K562 (cell line): ENCODE data around the gene CC2D2B. TPM values are rescaled to one million over a fixed set of nuclear protein-coding genes. Genes with fewer than 3 reads are reported as not detected.

Experiments
- ATAC-seq: fragments of 200-7000 bp; cut with Tn5 transposase; 3 replicates; pipeline ENCODE4 v1.9.1; 2020; ENCODE audit warnings: moderate library complexity
- BruUV-seq: library from RNA; stranded (reverse); fragments of 400-500 nt; replicated peaks from 2 replicates; lab custom pipeline; 2021; lab: Mats Ljungman, UMichigan
- CTCF ChIA-PET: fragments of 300-600 bp; formaldehyde crosslinking; extraction: SDS; loops from one replicate; lab custom pipeline; 2021; ENCODE audit warnings: low intra/inter-chr PET ratio; lab: Yijun Ruan, JAX
- POLR2A ChIA-PET: fragments of 300-600, 350-650 bp; sonication (Branson Sonifier 250); formaldehyde crosslinking; extraction: SDS; loops from one replicate; lab custom pipeline; 2021; ENCODE audit warnings: antibody characterized with exemption, inconsistent platforms; lab: Yijun Ruan, JAX
- DNase-seq, 4 experiments: peaks; one replicate each; pipeline versions ENCODE4 v3.0.0 to v3.0.0-alpha.2; 2011 to 2018; ENCODE audit warnings: low spot score in 3 of 4, mixed read lengths in 3 of 4; ENCODE audit errors: extremely low read depth in 1 of 4
- FAIRE-seq: peaks from 2 replicates; lab custom pipeline; 2011; peaks lifted over from hg19 to GRCh38; lab: Jason Lieb, UNC
- H2AFZ ChIP-seq: 2 replicates; pipeline ENCODE4 v1.6.0; 2011; ENCODE audit warnings: low read depth, low read length, control low read depth, inconsistent platforms
- H3K27ac ChIP-seq: fragments of 200-600 bp; 3 replicates; pipeline ENCODE4 v1.8.0; 2011; ENCODE audit warnings: low read depth, mild to moderate bottlenecking, control low read depth, inconsistent platforms, low read length, moderate library complexity, mixed read lengths; ENCODE audit errors: extremely low read depth
- H3K27me3 ChIP-seq, 2 experiments: fragments of 300-600 bp in 1 of 2; 2 replicates in 1 of 2; 3 replicates in 1 of 2; pipeline versions ENCODE4 v1.6.0 to v1.8.0; 2011; ENCODE audit warnings: inconsistent platforms in 2 of 2, low read length in 2 of 2, mild to moderate bottlenecking in 1 of 2, mixed read lengths in 1 of 2, moderate library complexity in 1 of 2; ENCODE audit not compliant: control insufficient read depth in 2 of 2, insufficient read depth in 2 of 2
- H3K36me3 ChIP-seq: fragments of 300-600 bp; 3 replicates; pipeline ENCODE4 v1.8.0; 2011; ENCODE audit warnings: mild to moderate bottlenecking, low read length, inconsistent platforms; ENCODE audit not compliant: control insufficient read depth, insufficient read depth
- H3K4me1 ChIP-seq, 2 experiments: fragments of 200-600 bp in 1 of 2; replicated peaks in 1 of 2; 2 replicates in 1 of 2; 3 replicates in 1 of 2; pipeline versions ENCODE4 v1.5.1 to v1.8.0; 2011; ENCODE audit warnings: inconsistent platforms in 2 of 2, low read length in 2 of 2, mild to moderate bottlenecking in 1 of 2, mixed read lengths in 1 of 2, moderate library complexity in 1 of 2; ENCODE audit not compliant: control insufficient read depth in 2 of 2, insufficient read depth in 2 of 2
- H3K4me2 ChIP-seq: 2 replicates; pipeline ENCODE4 v1.6.1; 2011; ENCODE audit warnings: low read length, control low read depth, inconsistent platforms, mixed read lengths; ENCODE audit not compliant: insufficient read depth
- H3K4me3 ChIP-seq: fragments of 200-600 bp; sonication (generic), shearing (Covaris generic); 2 replicates; pipeline ENCODE4 v1.5.1; 2016; ENCODE audit warnings: control low read depth, inconsistent platforms
- H3K79me2 ChIP-seq: fragments of 200-600 bp; 3 replicates; pipeline ENCODE4 v1.8.0; 2011; ENCODE audit warnings: low read length, inconsistent platforms; ENCODE audit not compliant: control insufficient read depth, insufficient read depth
- H3K9ac ChIP-seq, 2 experiments: 2 replicates each; pipeline versions ENCODE4 v1.6.0 to v1.6.1; 2011; ENCODE audit warnings: low read depth in 2 of 2, low read length in 2 of 2, control low read depth in 1 of 2, inconsistent platforms in 1 of 2, mild to moderate bottlenecking in 1 of 2, mixed read lengths in 1 of 2; ENCODE audit not compliant: insufficient read depth in 1 of 2
- H3K9me1 ChIP-seq: one replicate; pipeline ENCODE4 v1.6.0; 2011; ENCODE audit warnings: inconsistent platforms, mild to moderate bottlenecking, low read length, moderate library complexity; ENCODE audit not compliant: control insufficient read depth, insufficient read depth
- H3K9me3 ChIP-seq: replicated peaks from 2 replicates; pipeline ENCODE4 v1.5.1; 2011; ENCODE audit warnings: low read depth, low read length, inconsistent platforms; ENCODE audit not compliant: control insufficient read depth, insufficient read depth
- H4K20me1 ChIP-seq: replicated peaks from 2 replicates; pipeline ENCODE4 v1.6.1; 2011; ENCODE audit warnings: low read length, inconsistent platforms, mixed read lengths; ENCODE audit not compliant: control insufficient read depth, insufficient read depth
- CC2D1A ChIP-seq: fragments of 450-650 bp; IDR thresholded peaks from 2 replicates; pipeline ENCODE4 v1.6.1; 2017; ENCODE audit warnings: mild to moderate bottlenecking
- CHCHD3 ChIP-seq: fragments of 250-450 bp; sonication (Bioruptor Pico); IDR thresholded peaks from 2 replicates; pipeline ENCODE4 v2.1.2; 2022; ENCODE audit warnings: mild to moderate bottlenecking
- CUX1 ChIP-seq: fragments of 200-800 bp; sonication (Bioruptor generic); IDR thresholded peaks from 2 replicates; pipeline ENCODE4 v1.6.1; 2016; ENCODE audit warnings: missing genetic modification characterization, missing compliant biosample characterization
- LCOR ChIP-seq: sonication (generic); formaldehyde crosslinking; IDR thresholded peaks from 2 replicates; pipeline ENCODE4 v1.8.0; 2022; ENCODE audit warnings: mild to moderate bottlenecking, missing genetic modification reagents
- SIRT6 ChIP-seq: IDR thresholded peaks from one replicate; pipeline ENCODE4 v1.6.1; 2012; ENCODE audit warnings: low read depth, mild to moderate bottlenecking, control low read depth, inconsistent platforms, low read length, moderate library complexity
- SMARCC2 ChIP-seq: fragments of 450-650 bp; IDR thresholded peaks from 2 replicates; pipeline ENCODE4 v1.6.1; 2017; ENCODE audit warnings: antibody characterized with exemption, moderate library complexity, mild to moderate bottlenecking, low read depth
- ZC3H4 ChIP-seq: sonication (generic); formaldehyde crosslinking; IDR thresholded peaks from 2 replicates; pipeline ENCODE4 v1.9.0; 2021; ENCODE audit warnings: missing genetic modification reagents, borderline replicate concordance
- WGBS: fragments of 100-300 bp; shearing (Covaris generic); methylation state at CpG from one replicate; pipeline ENCODE4 v1.1.6; 2016; ENCODE audit warnings: low coverage, mixed read lengths; ENCODE audit not compliant: insufficient coverage; ENCODE audit errors: missing lambda C conversion rate; 5-methylcytosine and 5-hydroxymethylcytosine counted together
- in situ Hi-C: fragments of 300-500 bp; cut with MboI; formaldehyde crosslinking; loops from 4 replicates; pipeline ENCODE4 v1.15.0; 2018; ENCODE audit warnings: inconsistent platforms, mixed read lengths
- intact Hi-C: fragments of 100-400 bp; cut with micrococcal nuclease; formaldehyde crosslinking; loops from 2 replicates; pipeline ENCODE4 v1.14.2; 2022
- polyA plus RNA-seq, 8 experiments: library from polyadenylated mRNA; depleted of rRNA in 4 of 8; stranded (reverse) in 5 of 8; unstranded in 3 of 8; fragments of >200 nt; fragmentation: Nextera tagmentation in 2 of 8; fragmentation: Illumina TruSeq in 1 of 8; extraction: Ambion mirVana in 2 of 8; extraction: Trizol in 1 of 8; gene quantifications; 2 replicates each; pipeline versions ENCODE4 v1.2.1 to v1.2.3, GENCODE V29; 2011 to 2014; ENCODE audit warnings: inconsistent platforms in 1 of 8, missing spikeins in 1 of 8
- total RNA-seq, 7 experiments: library from RNA; depleted of rRNA in 6 of 7; stranded (reverse); fragments of >200 nt in 6 of 7; fragmentation: Illumina TruSeq in 2 of 7; extraction: Trizol in 2 of 7; gene quantifications; 2 replicates each; pipeline versions ENCODE4 v1.2.1 to v1.2.3, GENCODE V29; 2011 to 2021; ENCODE audit warnings: low replicate concordance in 1 of 7

Gene CC2D2B
- total and polyA plus RNA-seq, 9 of the 15 experiments (the other 6 are each of a cell fraction or from before 2014, with no cell fraction given) = 0.10 to 0.34 (median 0.20) TPM; not detected in 5

DNA sequence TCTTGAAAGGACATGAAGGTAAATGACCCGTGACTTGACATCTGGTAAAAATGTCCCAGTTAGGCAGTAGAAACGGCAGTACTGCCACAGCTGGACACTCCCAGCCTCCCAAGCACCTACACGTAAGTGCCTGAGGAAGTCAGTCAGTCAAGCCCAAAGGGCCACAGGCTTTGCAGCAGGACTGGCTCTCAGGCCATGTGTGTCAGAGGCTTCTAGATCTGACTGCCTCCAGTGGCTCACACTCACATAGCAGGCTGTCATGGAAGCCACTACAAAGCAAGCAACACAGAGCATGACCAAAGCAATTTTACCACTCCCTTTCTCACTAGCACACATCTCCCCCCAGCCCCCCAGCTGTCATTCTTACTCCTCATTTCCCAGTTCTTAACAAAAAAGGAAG lies 117.8 kb downstream of the CC2D2B start (continued):
- TF ChIP-seq CUX1 (CRISPR knock-in tag) (no peak), ZC3H4 (CRISPR knock-in tag) (no peak), LCOR (CRISPR knock-in tag) (no peak), CHCHD3 (CRISPR knock-in tag) (no peak), CC2D1A (no peak)

DNA sequence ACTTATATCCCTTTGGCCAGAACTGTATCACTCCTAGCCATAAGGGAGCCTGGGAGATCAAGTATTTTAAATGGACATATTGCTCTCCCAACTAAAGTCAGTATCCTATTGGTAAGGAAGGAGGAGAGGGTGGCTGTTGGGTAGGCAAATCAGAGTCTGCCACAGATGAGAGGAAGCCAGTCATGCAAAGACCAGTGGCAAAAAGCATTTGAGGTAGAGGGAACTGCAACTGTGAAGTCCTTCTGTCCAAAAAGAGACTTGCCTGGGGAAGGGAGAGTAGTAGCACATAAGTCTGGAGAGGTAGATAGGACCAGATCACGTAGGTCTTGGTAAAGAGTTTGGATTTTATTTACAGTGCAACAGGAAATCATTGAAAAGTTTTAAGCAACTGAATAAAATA lies 126.8 kb downstream of the CC2D2B start:
- CTCF ChIA-PET = no interaction called here
- DNase-seq = no peak
- Histone ChIP-seq H3K9ac (no peak overlapping the region), H3K79me2 (no peaks in the 10 kb centered on the region), H3K36me3 (no peaks in the 10 kb centered on the region), H3K27ac (no peak overlapping the region), H3K9me1 (no peaks in the 10 kb centered on the region), H2AFZ (no peak overlapping the region), H3K27me3 (no peaks in the 10 kb centered on the region), H3K9me3 (no peaks in the 10 kb centered on the region), H3K4me1 (no peaks in the 10 kb centered on the region; a peak in 1 of 5 replicates)
- POLR2A ChIA-PET = interaction anchor here (0.7 kb wide), 1 partner anchor 9 kb away, joined by 3 read pairs; the partner anchor contains the start of gene CCNJ
- BruUV-seq = no TSS peak
- 0% methylated on average over 1 of the region's 1 CpG for WGBS
- intact Hi-C loops (no loop called here), in situ Hi-C loops (no loop called here)
- TF ChIP-seq SIRT6 = no peak
- TF ChIP-seq SMARCC2 = no peak
- TF ChIP-seq, all 486 proteins: peak for 0
- Histone ChIP-seq H4K20me1 (no peaks in the 10 kb centered on the region), H3K4me3 (no peak overlapping the region), H3K4me2 (no peak overlapping the region)
- FAIRE-seq = no peak
- ATAC-seq = no peak
